Activated gamma-delta T cell treated with anti-CD3 and anti-CD28 coated beads, Interleukin-2, amount 50 U/mL, for 16 hours (primary cell): ENCODE measurements around the gene ANKFN1.

Experiments used
- DNase-seq: peaks from one replicate; pipeline ENCODE4 v3.0.0-alpha.2; 2020; ENCODE audit warnings: low read depth

Gene ANKFN1

GRCh38 chr17:56502120-56502654, 348.9 kb downstream of the ANKFN1 start:
- DNase-seq: no peak

- no peak for DNase-seq
Measured at GRCh38 chr17:56505154-56505756, 352.0 kb downstream of the ANKFN1 start.

GRCh38 chr17:56506349-56506748, 353.1 kb downstream of the ANKFN1 start:
- no peak for DNase-seq

GRCh38 chr17:56510554-56511342, 357.5 kb downstream of the ANKFN1 start:
- no peak for DNase-seq

- no peak for DNase-seq
Measured at GRCh38 chr17:56514264-56514663, 361.0 kb downstream of the ANKFN1 start.

- no peak for DNase-seq
Measured at GRCh38 chr17:56514899-56515298, 361.6 kb downstream of the ANKFN1 start.

- no peak for DNase-seq
Measured at GRCh38 chr17:56521414-56522141, 368.3 kb downstream of the ANKFN1 start.

- DNase-seq: no peak
Measured at GRCh38 chr17:56523042-56523441, 369.8 kb downstream of the ANKFN1 start.

- DNase-seq: no peak
Measured at GRCh38 chr17:56528696-56529095, 375.4 kb downstream of the ANKFN1 start.

- no peak for DNase-seq
Measured at GRCh38 chr17:56532926-56533325, 379.7 kb downstream of the ANKFN1 start.

GRCh38 chr17:56536766-56537165, 383.5 kb downstream of the ANKFN1 start:
- no peak for DNase-seq

GRCh38 chr17:56540836-56541235, 387.6 kb downstream of the ANKFN1 start:
- no peak for DNase-seq

- no peak for DNase-seq
Measured at GRCh38 chr17:56543280-56543679, 390.0 kb downstream of the ANKFN1 start.

- DNase-seq: no peak
Measured at GRCh38 chr17:56545106-56545505, 391.8 kb downstream of the ANKFN1 start.

GRCh38 chr17:56545930-56546329, 392.7 kb downstream of the ANKFN1 start:
- no peak for DNase-seq

- DNase-seq: no peak
Measured at GRCh38 chr17:56548661-56549060, 395.4 kb downstream of the ANKFN1 start.

- no peak for DNase-seq
Measured at GRCh38 chr17:56549501-56549900, 396.2 kb downstream of the ANKFN1 start.

- no peak for DNase-seq
Measured at GRCh38 chr17:56557682-56558081, 404.4 kb downstream of the ANKFN1 start.

- no peak for DNase-seq
Measured at GRCh38 chr17:56558088-56558487, 404.8 kb downstream of the ANKFN1 start.
